NCI-H187 (cell line): ENCODE measurements around the gene ADRA2C.

ENCODE experiments used
- DNase-seq, 2 experiments: peaks; one replicate each; lab custom pipeline; 2025; lab: John Stamatoyannopoulos, UW

The ADRA2C gene

DNA sequence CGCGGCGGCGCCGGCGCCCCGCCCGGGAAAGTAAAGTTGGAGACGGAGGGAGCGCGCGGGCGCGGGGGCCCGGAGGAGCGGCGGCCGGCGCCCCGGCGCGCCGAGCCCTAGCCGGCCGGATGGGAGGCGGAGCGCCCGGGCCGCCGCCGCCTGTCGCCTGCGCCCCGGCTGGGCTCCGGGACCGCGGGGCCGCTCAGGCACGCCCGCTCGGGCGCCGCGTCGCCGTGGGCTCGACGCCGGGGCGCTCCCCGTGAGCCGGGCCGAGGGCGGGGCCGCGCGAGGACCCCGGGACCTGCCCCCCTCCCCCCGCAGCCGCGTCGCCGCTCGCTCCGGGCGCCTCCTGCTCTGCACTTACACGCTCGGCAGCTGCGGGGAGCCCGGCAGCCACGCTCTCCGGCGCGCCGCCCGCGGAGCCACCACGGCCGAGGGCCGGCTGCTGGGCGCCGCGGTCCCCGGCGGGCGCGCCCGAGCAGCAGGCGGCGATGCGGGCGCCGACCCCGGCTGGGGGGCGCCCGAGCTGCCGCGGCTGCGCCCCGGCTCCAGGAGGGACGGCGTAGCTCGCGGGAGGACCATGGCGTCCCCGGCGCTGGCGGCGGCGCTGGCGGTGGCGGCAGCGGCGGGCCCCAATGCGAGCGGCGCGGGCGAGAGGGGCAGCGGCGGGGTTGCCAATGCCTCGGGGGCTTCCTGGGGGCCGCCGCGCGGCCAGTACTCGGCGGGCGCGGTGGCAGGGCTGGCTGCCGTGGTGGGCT lies at the start of gene ADRA2C:
Gene ADRA2C (plus strand): TSS at position 350 of the 749 bp plus-strand sequence. CDS start 222 bp downstream, at position 572.
- no peak for DNase-seq

DNA sequence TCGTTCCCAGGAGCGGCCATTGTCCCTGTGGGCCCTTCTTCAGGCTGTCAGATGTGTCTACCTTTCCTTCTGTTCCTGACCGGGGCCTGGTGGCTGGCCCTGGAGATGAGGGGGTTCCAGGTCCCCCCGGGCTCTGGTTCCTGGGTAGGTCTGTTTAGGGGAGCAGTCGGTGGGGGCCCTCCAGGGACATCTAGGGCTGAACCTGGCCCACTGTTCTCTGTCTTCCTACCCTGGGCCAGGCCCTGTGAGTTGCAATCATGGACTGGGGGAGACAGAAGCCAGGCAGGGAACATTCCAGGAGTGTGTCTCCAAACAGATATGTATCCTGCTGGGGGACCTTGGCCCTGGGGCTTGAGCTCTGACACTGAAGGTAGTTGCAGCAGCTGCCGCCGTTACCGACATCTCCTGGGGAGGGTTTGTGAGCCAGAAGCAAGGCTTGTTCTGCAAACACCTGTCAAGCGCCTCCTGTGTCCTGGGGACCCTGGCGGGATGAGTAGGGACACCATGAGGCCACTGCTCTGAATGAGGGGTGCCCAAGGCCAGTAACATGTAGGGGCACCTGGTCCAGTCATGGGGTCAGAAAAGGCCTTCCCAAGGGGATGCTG lies 49.5 kb upstream of the ADRA2C start:
- no peak for DNase-seq

DNA sequence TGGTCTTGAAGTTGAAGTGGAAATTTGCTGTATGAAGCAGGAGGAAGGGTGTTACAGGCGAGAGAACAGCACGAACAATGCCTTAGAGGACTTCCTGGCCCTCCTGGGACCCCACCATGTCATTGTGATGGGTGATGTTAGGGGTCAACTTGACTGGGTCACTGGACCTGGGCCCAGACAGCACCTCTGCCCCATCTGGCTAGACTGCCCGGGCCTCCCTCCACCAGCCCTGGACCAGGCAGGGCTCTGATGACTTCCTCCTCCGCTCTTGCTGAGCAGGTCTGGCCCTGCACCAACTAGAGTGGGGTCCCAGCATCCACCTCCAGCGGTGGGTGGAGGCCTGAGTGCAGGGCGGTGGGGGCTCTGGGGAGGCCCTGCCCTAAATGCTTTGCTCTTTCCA lies 48.9 kb upstream of the ADRA2C start:
- DNase-seq = no peak

DNA sequence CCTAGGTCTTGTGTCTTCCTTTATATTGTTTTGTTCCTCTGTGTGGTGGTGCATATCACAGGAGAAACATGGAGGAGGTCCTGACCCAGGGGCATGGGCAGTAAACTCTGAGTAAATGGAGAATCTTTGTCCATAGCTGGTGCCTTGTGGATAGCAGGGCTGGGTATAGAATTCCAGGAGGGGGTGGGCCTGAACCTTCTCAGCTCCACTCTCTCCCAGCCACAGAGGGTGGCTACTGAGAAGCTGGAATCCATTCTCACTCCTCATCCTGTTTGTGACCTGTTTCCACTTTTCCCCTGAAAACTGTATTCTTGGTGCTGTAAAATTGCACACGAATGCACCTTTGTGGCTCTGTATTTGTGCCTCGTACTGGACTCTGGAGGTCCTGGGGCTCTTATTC lies 47.7 kb upstream of the ADRA2C start:
- no peak for DNase-seq

DNA sequence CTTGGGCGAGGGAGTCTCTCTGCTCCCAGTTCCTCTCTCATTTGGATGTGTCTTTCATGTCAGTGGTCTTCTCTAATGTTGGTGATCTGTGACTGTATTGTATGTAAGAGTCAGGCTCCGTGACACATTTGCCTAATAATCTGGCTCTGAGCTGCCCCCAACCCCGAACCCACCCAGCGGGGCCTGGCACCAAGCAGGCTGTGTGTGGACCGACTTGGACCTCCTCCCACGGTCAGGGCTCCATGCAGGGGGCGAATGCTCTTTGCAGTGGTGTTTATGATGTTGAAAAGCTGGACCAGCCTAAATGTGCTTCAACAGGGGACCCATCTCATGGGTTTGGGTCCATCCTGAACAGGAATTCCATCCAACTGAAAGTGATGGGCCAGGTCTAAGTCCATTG lies 47.0 kb upstream of the ADRA2C start:
- no peak for DNase-seq

DNA sequence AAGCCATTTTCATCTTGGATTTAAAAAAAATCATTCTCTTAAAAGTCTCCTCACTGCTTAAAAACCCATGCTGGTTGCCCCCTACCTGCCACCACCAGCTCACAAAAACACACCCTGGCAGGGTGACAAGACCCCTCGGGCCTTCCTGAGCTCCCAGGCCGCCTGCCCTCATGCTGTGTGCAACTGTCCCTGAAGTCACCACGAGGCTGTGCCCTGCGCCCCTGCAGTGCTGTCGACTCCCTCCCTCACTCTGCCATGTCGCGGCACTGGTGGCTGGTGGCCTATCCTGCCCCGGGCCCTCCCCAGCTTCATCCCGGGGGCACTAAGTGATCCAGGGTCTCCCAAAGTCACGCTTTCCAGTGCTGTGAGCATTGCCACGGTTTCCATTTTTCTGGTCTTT lies 46.3 kb upstream of the ADRA2C start:
- DNase-seq = no peak

DNA sequence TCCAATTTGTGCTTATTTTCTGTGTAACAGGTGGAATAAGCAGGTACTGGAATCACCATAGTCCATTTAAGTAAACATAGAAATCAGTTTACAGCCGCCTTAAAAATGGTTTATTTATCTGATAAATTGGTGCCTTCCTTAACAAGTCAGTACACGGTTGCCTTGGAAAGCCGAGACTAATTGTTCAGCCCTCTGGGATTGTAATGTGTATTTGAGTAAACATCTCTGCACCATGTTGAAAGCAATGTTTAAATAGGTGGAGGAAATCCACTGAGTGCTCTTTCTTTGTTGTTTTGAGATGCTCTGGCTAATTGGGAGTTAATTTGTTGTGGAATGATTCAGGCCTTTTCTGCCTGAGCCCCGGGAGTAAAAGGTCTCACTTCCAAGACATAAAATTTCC lies 45.7 kb upstream of the ADRA2C start:
- no peak for DNase-seq

DNA sequence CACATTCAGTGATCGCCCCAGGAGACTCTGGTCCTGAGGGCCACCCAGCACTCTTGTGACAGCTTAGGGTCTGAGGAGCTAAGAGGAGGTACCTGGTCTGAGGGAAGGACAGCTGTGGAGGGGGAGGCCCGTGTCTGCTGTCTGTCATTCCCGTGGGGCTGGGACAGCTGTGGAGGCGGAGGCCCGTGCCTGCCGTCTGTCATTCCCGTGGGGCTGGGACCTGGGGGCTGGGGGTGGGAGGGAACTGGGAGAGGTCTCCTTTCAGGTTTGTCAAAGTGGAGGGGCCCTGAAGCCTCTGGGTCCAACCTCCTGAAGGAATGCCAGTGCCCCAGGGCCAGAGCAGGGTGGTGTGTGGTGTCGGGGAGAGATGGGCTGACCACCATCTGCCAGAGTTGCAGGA lies 45.0 kb upstream of the ADRA2C start:
- DNase-seq = no peak

DNA sequence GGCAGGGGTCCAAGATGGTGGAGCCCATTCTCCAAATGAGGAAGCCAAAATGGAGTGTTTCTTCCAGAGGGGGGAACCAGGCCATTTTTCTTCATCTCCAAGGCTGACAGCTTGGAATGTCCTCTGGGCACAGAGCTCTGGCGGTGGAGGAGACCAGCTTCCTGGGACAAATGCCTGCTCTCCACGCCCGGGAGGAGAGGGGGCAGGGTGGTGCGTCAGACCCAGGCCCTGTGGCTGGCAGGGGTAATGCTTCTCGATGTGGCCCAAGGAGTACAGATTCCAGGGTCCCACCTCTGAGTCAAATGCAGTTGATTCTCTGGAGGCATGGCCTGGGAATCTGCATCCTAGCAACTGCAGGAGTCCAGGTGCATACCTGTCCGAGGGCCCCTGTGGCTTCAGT lies 44.6 kb upstream of the ADRA2C start:
- DNase-seq = no peak

DNA sequence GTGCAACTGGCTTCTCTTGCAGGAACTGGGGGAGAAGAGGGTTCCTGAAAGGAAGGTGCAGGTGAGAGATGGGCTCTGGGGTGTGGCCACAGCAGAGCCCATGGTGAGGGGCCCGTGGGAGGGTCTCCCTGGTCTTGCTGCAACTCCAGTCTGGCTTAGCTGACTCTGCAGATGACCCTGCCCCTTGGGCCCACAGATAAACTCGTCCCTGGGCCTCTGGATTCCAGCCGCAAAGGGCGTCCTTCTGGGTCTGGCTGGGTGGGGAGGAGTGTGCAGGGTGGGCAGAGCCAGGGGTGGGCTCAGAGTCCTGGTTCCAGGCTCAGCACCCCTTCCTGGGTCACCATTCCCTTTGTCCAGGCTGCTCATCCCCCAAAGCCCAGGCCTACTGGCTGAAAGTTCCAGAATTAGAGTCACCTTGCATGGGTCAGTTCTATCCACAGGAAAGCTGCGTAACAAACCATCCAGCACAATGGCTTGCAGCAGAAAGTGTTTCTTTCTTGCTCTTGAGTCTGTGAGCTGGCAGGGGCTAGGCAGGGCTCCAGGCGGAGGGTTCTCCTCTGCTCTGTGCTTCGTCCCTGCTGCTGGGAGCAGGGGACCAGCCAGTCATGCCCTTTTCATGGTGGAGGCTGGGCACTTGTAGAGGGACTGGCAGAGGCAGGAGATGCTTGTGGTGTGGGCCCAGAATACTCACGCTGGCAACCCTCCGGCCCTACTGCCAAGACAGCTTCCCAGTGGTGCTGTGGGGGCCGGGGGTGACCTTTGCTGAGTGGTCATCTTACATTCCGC lies 43.5 kb upstream of the ADRA2C start:
- DNase-seq = no peak

DNA sequence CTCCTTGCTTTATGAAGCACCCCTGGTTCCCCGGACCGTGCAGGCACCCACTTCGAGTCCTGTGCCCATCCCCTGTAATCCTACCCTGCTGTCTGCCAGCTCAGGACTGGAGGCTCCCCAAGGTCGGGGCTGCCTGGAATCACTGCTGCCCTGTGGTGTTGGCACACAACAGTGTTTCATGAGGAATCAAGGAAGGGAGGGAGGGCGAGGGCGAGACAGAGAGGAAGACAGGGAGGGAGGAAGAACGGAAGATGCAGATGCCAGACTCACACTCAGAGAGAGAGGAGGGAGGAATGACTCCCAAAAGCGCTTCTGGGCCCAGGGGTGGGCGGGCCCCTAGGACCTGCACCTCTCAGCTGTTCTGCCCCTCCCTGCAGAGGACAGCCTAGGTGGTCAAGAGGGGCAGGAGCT lies 42.9 kb upstream of the ADRA2C start:
- no peak for DNase-seq

DNA sequence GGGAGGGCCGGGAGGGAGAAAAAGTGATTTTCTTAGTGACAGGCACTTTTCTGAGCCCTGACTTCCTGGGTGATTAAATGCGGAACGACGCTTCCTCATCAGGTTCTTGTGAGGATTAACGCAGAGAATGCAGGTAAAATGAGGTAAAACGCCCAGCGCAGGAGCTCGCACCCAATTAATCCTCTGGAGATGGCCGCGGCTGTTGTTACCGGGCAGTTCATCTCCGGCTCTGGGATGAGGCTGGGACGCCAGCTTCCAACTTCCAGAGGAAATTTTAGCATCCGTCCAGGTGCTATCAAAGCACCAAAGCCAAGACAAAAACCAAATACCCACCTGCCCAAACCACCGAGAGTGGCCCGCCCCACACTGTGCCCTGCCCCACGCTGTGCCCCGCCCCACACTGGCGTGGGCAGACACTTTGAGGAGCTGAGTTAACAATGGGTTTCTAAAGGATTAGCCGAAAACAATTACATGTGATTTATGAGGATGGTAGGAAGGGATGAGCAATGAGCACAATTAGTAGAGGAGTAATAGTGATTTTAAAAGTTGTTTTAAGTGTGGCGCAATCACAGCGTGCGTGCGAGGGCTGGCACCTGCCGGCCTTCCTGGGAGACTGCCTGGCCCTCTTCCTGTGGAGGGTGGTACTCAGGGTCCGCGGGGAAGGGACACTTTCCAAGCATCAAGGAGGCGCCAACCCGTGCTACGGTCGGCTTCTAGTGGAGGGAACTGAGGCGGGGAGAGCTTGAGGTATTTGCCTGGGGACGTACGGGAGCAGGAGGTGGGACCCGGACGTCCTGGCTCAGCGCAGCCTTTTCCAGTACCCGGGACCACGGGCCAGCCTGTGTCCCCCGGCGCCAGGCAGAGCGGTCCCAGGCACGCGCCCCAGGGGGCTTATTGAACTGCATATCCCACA lies 41.6 kb upstream of the ADRA2C start:
- DNase-seq = no peak

DNA sequence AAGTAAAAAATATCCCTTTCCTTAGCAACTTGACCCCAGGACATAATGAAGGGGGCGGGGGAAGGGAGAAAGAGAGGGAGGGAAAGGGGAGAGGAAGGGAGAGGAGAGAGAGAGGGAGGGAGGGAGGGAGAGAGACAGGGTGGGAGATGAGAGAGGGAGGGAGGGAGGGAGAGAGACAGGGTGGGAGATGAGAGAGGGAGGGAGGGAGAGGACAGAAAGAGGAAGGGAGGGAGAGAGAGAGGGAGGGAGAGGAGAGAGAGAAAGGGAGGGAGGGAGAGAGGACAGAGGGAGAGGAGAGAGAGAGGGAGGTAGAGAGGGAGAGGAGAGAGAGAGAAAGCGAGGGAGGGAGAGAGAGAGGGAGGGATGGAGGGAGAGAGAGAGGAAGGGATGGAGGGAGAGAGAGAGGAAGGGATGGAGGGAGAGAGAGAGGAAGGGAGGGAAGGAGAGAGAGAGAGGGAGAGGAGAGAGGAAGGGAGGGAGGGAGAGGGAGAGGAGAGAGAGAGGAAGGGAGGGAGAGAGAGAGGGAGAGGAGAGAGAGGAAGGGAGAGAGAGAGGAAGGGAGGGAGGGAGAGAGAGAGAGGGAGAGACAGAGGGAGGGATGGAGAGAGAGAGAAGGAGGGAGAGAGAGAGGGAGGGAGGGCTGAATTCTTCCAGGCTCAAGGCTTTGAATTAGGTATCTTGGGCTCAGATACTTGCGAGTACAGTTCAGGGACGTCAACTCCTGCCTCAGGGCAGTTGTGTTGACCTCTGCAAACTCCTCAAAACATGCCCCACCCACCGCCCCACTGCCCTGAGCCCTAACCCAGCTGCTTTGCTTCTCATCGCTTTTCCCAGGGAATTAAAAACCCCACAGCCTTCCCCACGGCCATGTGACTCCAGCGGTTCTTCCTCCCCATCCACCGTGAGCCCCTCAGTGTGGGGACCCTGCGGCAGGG lies 40.0 kb upstream of the ADRA2C start:
- DNase-seq = no peak

DNA sequence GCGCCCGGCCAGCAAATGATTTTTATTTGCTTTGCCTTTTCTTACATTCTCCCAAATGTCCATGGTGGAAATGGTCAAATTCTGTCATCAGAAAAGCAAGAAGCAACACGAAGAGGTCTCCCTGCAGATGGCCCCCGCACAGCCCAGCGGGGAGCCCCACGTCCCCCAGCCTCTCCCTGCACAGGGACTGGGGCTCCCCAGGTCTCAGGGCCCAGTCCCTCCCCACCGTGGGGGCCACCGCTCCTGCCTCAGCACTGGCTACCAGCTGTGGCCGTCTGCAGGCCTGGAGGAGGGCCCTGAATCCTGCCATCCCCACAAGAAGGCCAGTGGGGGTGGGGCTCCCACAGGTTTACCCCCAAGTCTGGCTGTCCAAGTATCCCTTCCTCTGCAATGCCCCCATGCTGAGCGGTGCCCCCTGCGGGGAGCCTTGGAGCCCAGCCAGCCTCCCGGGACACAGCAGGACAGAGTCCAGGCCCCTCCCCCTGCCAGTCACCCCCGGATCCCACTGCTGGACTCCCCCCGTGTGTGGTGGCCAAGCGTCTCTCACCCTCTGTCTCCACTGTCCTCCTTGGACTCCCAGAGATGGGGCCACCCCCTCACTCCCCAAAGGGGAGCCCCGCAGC lies 38.2 kb upstream of the ADRA2C start:
- DNase-seq = no peak

DNA sequence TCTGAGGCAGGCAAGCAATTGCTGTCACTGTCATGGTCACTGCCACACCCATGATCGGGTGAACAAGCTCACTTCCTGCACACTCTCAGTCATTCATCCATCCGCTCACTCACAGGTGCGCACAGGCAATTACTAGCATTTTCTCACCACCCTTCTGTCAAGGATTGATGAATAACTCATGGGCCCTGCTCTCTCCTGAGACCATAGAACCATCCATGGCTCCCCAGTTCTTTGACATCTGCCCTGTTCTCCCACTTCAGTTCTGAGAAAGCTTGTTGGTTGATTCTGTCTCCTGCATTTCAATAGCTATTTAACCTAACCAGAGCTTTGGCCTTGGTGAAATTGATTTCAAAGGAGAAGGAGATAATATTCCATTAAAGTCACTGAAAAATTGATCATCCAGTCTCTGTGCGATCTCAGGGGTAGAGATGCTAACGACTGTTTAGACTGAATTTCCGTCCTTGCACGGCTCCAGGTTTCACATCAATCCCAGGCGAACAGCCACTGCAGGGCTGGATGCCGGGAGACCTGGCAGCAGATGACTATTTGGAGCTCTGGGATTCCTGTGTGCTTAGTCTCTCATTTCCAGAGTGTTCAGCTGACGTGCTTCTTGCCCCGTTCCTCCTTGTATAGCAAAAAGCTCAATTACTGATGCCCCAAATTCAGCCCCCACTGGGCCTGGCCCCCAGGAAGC lies 36.9 kb upstream of the ADRA2C start:
- no peak for DNase-seq

DNA sequence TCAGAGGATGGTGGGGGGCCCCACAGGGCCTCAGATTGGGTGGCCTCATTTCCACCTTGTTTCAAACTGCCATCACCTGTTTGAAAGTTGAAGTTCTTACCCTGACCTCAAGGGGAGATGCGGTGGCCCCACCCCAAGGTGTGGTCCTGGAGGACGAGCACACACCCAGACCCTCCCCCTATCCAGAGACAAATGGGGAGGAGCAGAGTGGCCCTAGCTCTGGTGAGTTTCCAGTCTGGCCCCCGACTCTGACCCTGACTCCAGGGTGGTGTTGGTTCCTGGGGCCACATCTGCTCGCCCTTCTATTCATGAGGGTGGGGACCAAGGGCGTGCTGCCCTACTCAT lies 36.3 kb upstream of the ADRA2C start:
- DNase-seq = no peak

DNA sequence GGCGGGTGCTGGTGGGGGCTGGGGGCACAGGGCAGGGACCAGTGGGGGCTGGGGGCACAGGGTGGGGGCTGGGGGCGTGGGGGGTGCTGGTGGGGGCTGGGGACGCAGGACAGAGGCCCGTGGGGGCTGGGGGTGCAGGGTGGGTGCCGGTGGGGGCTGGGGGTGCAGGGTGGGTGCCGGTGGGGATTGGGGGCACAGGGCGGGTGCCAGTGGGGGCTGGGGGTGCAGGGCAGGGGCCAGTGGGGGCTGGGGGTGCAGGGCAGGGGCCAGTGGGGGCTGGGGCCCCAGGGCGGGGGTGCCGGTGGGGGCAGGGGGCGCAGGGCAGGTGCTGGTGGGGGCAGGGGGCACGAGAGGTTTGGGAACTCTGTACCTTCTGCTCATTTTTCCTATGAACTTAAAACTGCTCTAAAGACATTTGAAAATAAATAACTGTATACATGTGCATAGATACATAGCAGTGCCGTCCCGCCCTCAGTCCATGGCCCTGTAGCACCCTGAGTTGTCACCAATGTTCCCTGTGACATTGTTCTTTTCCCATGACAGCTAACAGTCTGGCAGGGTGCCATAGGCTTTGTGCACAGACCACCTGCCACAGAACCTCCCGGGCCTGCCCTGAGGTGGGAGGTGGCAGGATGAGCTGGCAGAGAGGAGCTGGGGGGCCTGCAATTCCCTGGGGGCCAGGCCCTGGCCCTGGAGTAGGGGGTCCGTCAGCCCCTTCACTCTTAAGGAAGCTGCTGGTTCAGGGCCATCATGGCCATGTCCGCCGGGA lies 35.6 kb upstream of the ADRA2C start:
- DNase-seq = no peak

DNA sequence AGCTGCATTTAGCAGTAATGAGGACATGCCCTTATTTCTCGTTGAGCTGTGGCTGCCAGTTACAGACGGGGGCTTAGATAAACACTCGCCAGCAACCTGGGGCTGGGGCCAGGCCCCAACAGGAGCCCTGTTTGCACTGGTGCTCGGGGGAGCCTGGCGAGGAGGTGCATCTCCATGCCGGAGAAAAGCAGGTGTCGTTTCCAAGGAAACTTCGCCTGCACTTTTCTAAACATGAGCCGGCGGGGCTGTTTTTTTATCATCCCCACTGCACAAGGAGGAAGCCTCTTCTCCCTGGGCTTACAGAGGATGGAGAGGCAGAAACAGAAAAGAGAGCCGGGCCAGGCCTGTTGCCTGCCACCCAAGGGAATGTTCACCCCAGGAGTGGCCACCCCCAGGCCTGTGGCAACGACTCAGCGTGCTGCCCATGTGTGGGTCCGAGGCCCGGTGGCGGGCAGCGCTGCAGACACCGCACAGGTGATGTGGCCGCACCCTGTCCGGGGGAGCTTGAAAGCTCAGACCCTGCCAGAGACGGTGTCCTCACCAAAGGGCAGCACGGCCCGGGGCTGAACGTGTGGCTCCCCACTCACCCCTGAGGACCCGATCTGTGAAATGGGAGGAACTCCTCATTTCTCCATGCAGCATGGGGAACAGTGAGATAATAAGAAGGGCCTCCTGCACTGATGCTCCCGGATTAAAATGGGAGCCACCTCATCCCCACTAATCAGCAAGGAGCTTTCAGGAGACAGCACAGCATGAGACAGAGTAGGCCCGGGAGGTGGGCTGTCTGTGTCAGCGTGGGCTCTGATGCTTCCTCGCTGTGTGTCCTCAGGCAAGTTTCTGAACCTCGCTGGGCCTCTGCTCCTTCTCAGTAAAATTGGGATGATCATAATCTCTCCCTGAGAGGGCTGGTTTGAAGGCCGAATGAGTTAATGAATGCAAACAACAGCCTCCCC lies 33.8 kb upstream of the ADRA2C start:
- DNase-seq = no peak
